Stomach smooth muscle (tissue), 2 donors: ENCODE measurements around the gene FARSB.
A peak's percentile ranks its signal among the peaks of the same experiment; 100 is the strongest.

Experiments
- H3K27ac ChIP-seq: one replicate; pipeline ENCODE4 v1.7.0; 2013; ENCODE audit warnings: mild to moderate bottlenecking, low read length, inconsistent platforms
- H3K27me3 ChIP-seq, 2 donors: one replicate each; pipeline ENCODE4 v1.7.0; 2013; ENCODE audit warnings: low read length in 2 of 2; ENCODE audit not compliant: insufficient read depth in 2 of 2, control insufficient read depth in 1 of 2
- H3K36me3 ChIP-seq, 2 donors: one replicate each; pipeline ENCODE4 v1.7.0; 2013; ENCODE audit warnings: low read length in 2 of 2; ENCODE audit not compliant: control insufficient read depth in 2 of 2, insufficient read depth in 2 of 2
- H3K4me1 ChIP-seq: one replicate; pipeline ENCODE4 v1.7.0; 2013; ENCODE audit warnings: low read length; ENCODE audit not compliant: control insufficient read depth, insufficient read depth
- H3K4me3 ChIP-seq, 2 donors: one replicate each; pipeline ENCODE4 v1.7.0; 2013; ENCODE audit warnings: low read length in 2 of 2
- H3K9ac ChIP-seq, 2 donors: one replicate each; pipeline ENCODE4 v1.7.0; 2013; ENCODE audit warnings: low read length in 2 of 2, mild to moderate bottlenecking in 1 of 2
- H3K9me3 ChIP-seq, 2 donors: one replicate each; pipeline ENCODE4 v1.7.0; 2013; ENCODE audit warnings: low read length in 2 of 2; ENCODE audit not compliant: control insufficient read depth in 2 of 2
- donor health status: healthy.
- donor health status: Pancreatic carcinoma.

Gene FARSB

GRCh38 chr2:222686086-222686750 lies 30.3 kb upstream of the FARSB start:
- Histone ChIP-seq H3K27ac (no peak overlapping the region), H3K27me3 (peaks cover 0 to 5% of the 10 kb centered on the region in 2 donors), H3K9me3 (no peaks in the 10 kb centered on the region), H3K4me1 (no peaks in the 10 kb centered on the region), H3K9ac (no peak overlapping the region), H3K4me3 (no peak overlapping the region), H3K36me3 (no peaks in the 10 kb centered on the region)

- no peak overlapping the region for H3K4me3 ChIP-seq
- no peak overlapping the region for H3K27ac ChIP-seq
- no peaks in the 10 kb centered on the region for H3K36me3 ChIP-seq
- H3K27me3 ChIP-seq: peaks cover 0 to 5% of the 10 kb centered on the region in 2 donors
- H3K9ac ChIP-seq: no peak overlapping the region
- H3K9me3 ChIP-seq: no peaks in the 10 kb centered on the region
- H3K4me1 ChIP-seq: no peaks in the 10 kb centered on the region
Measured at GRCh38 chr2:222683805-222684204, 27.9 kb upstream of the FARSB start.

GRCh38 chr2:222677981-222678380 lies 22.1 kb upstream of the FARSB start:
- no peaks in the 10 kb centered on the region for H3K4me1 ChIP-seq
- H3K27ac ChIP-seq: no peak overlapping the region
- H3K9me3 ChIP-seq: no peaks in the 10 kb centered on the region
- H3K27me3 ChIP-seq: peaks cover 0 to 5% of the 10 kb centered on the region in 2 donors
- H3K4me3 ChIP-seq: no peak overlapping the region
- no peaks in the 10 kb centered on the region for H3K36me3 ChIP-seq
- H3K9ac ChIP-seq: no peak overlapping the region

GRCh38 chr2:222673883-222674282 lies 18.0 kb upstream of the FARSB start:
- Histone ChIP-seq H3K27me3 (peaks cover 5% of the 10 kb centered on the region in 2 donors), H3K4me1 (peaks cover 10% of the 10 kb centered on the region), H3K9me3 (no peaks in the 10 kb centered on the region), H3K27ac (no peak overlapping the region), H3K9ac (no peak overlapping the region), H3K4me3 (no peak overlapping the region), H3K36me3 (no peaks in the 10 kb centered on the region)

- Histone ChIP-seq H3K9ac (no peak overlapping the region), H3K27ac (no peak overlapping the region), H3K9me3 (no peaks in the 10 kb centered on the region), H3K36me3 (no peaks in the 10 kb centered on the region), H3K4me3 (no peak overlapping the region), H3K4me1 (peaks cover 10% of the 10 kb centered on the region), H3K27me3 (peaks cover 5% of the 10 kb centered on the region in 2 donors)
Measured at GRCh38 chr2:222673273-222673672, 17.4 kb upstream of the FARSB start.

- no peak overlapping the region for H3K9ac ChIP-seq
- H3K4me3 ChIP-seq: peak overlapping the region in 1 of 2 donors; percentile 69
- no peak overlapping the region for H3K27ac ChIP-seq
- peaks cover 5% of the 10 kb centered on the region in 2 donors for H3K27me3 ChIP-seq
- H3K4me1 ChIP-seq: peaks cover 10% of the 10 kb centered on the region
- no peaks in the 10 kb centered on the region for H3K36me3 ChIP-seq
- no peaks in the 10 kb centered on the region for H3K9me3 ChIP-seq
Measured at GRCh38 chr2:222672068-222672401, 16.1 kb upstream of the FARSB start.

GRCh38 chr2:222671259-222672067 lies 15.6 kb upstream of the FARSB start, which contains the start of gene MOGAT1:
Gene MOGAT1, plus strand, starts transcription at chr2:222671658. Its CDS starts 128 bp downstream, at chr2:222671786.
- no peaks in the 10 kb centered on the region for H3K9me3 ChIP-seq
- no peak within 1 kb of the TSS for H3K9ac ChIP-seq
- peaks cover 5% of the 10 kb centered on the region in 2 donors for H3K27me3 ChIP-seq
- no peak within 1 kb of the TSS for H3K27ac ChIP-seq
- H3K4me1 ChIP-seq: peaks cover 10% of the 10 kb centered on the region
- H3K4me3 ChIP-seq: peak within 1 kb of the TSS; percentile 31 to 69
- H3K36me3 ChIP-seq: no peaks in the 10 kb centered on the region

GRCh38 chr2:222670191-222671038 lies 14.5 kb upstream of the FARSB start:
- H3K27me3 ChIP-seq: peaks cover 5% of the 10 kb centered on the region in 2 donors
- H3K4me3 ChIP-seq: no peak overlapping the region
- no peak overlapping the region for H3K9ac ChIP-seq
- no peaks in the 10 kb centered on the region for H3K36me3 ChIP-seq
- no peaks in the 10 kb centered on the region for H3K9me3 ChIP-seq
- H3K27ac ChIP-seq: no peak overlapping the region
- peaks cover 10% of the 10 kb centered on the region for H3K4me1 ChIP-seq

- Histone ChIP-seq H3K4me1 (peaks cover 10% of the 10 kb centered on the region), H3K9me3 (no peaks in the 10 kb centered on the region), H3K36me3 (no peaks in the 10 kb centered on the region), H3K27me3 (peaks cover 5% of the 10 kb centered on the region in 2 donors), H3K27ac (no peak overlapping the region), H3K4me3 (no peak overlapping the region), H3K9ac (no peak overlapping the region)
Measured at GRCh38 chr2:222669353-222669752, 13.5 kb upstream of the FARSB start.

- Histone ChIP-seq H3K27ac (no peak overlapping the region), H3K9ac (no peak overlapping the region), H3K9me3 (no peaks in the 10 kb centered on the region), H3K27me3 (peaks cover 5% of the 10 kb centered on the region in 2 donors), H3K4me3 (no peak overlapping the region), H3K36me3 (no peaks in the 10 kb centered on the region), H3K4me1 (peaks cover 10% of the 10 kb centered on the region)
Measured at GRCh38 chr2:222668494-222669154, 12.7 kb upstream of the FARSB start.
